Heart left ventricle (tissue), 16 donors: ENCODE data around the gene SERHL2. TPM values are rescaled to one million over a fixed set of nuclear protein-coding genes. Genes with fewer than 3 reads are reported as not detected.

ENCODE experiments used
- ATAC-seq, 4 donors: fragments of 200-7000 bp; cut with Tn5 transposase; one replicate each; pipeline ENCODE4 v1.9.1; 2020 to 2022; ENCODE audit warnings: moderate library complexity in 4 of 4, mild to moderate bottlenecking in 3 of 4, moderate number of reproducible peaks in 1 of 4
- DNase-seq, 5 donors: peaks; one replicate each; pipeline ENCODE4 v3.0.0-alpha.2; 2020
- H3K27ac ChIP-seq, 12 donors: fragments of 200-600 bp; sonication (generic) in 4 of 12; one replicate each; pipeline versions ENCODE4 v1.5.0 to v1.8.0; 2016 to 2022; ENCODE audit warnings: mild to moderate bottlenecking in 2 of 12
- H3K27me3 ChIP-seq, 9 donors: fragments of 200-600 bp; sonication (generic) in 2 of 9; one replicate each; pipeline versions ENCODE4 v1.5.1 to v1.8.0; 2016 to 2022; ENCODE audit warnings: mild to moderate bottlenecking in 3 of 9
- H3K36me3 ChIP-seq, 9 donors: fragments of 200-600 bp; sonication (generic) in 2 of 9; one replicate each; pipeline versions ENCODE4 v1.5.0 to v1.8.0; 2018 to 2022; ENCODE audit warnings: mild to moderate bottlenecking in 2 of 9
- H3K4me1 ChIP-seq, 12 donors: fragments of 200-600 bp; sonication (generic) in 4 of 12; one replicate each; pipeline versions ENCODE4 v1.5.0 to v1.8.0; 2016 to 2022; ENCODE audit warnings: mild to moderate bottlenecking in 3 of 12
- H3K4me3 ChIP-seq, 12 donors: fragments of 200-600 bp; sonication (generic) in 4 of 12; one replicate each; pipeline versions ENCODE4 v1.5.0 to v1.8.0; 2017 to 2022; ENCODE audit warnings: mild to moderate bottlenecking in 9 of 12, moderate library complexity in 4 of 12
- H3K9me3 ChIP-seq, 12 donors: fragments of 200-600 bp; sonication (generic) in 4 of 12; one replicate each; pipeline versions ENCODE4 v1.5.0 to v1.8.0; 2016 to 2022; ENCODE audit warnings: mild to moderate bottlenecking in 1 of 12
- CTCF ChIP-seq, 12 donors: fragments of 200-600 bp; sonication (generic) in 4 of 12; IDR thresholded peaks; one replicate each; pipeline versions ENCODE4 v1.5.0 to v1.8.0; 2018 to 2022; ENCODE audit warnings: antibody characterized with exemption in 12 of 12, mild to moderate bottlenecking in 5 of 12
- POLR2A ChIP-seq, 2 donors: fragments of 450-650 bp; IDR thresholded peaks; one replicate each; pipeline ENCODE4 v1.6.1; 2017; ENCODE audit warnings: antibody characterized with exemption in 2 of 2, mild to moderate bottlenecking in 2 of 2, moderate library complexity in 2 of 2
- WGBS, 4 donors: extraction: QIAGEN DNeasy Blood & Tissue Kit in 2 of 4; methylation state at CpG; one replicate each; pipeline versions ENCODE4 v1.1.5 to v1.1.7; 2013 to 2018; 5-methylcytosine and 5-hydroxymethylcytosine counted together
- intact Hi-C, 10 donors: fragments of 100-400 bp; cut with DNase I; formaldehyde crosslinking; loops; one replicate each; pipeline versions ENCODE4 v1.11.1 to v1.14.2; 2022
- polyA plus RNA-seq, 2 donors: library from polyadenylated mRNA; stranded (reverse); fragments of 200-250 nt; gene quantifications; one replicate each; pipeline ENCODE4 v1.2.3, GENCODE V29; 2013
- total RNA-seq, 9 donors: library from RNA; depleted of rRNA in 2 of 9; stranded (reverse); fragments of >200 nt in 2 of 9; fragmentation: NEBNext Ultra II Directional in 3 of 9; extraction: Animal tissue kit (Norgen Biotek cat#: 25700) in 3 of 9; gene quantifications; one replicate each; pipeline versions ENCODE4 v1.1.0 to v1.2.4, GENCODE V29; 2016 to 2023
- donor health status: ischemic (EF 13 %, LVEDD 7.1; RV severe dilation, severe dysfunction).
- donor health status: healthy with polysubstance abuse.
- donor health status: DM: no; HTN: yes; CAD: no.
- donor health status: DM: no; HTN: no; CAD: no.
- donor health status: ischemic (EF 25% LVEDD 6.9; RV normal size, moderate dysfunction).
- donor health status: ischemic (EF 25% LVEDD 5.7; RV mildly dilated, moderate dysfunction).
- donor health status: healthy.
- donor health status: DM: yes; HTN: yes; CAD: no.
- donor health status: ischemic (EF 35%, LVEDD 5.7; RV mildly dilated, moderate dysfunction).
- donor health status: nonischemic (EF 11% LVEDD 7.7; RV severe dilation, severe dysfunction).
- donor health status: DM: yes; HTN: yes; CAD: no.
- donor health status: PGD.
- donor health status: ischemic (EF 29% LVEDD 5.4; RV normal size, mild dysfunction).
- donor health status: nonischemic (EF 23%, LVEDD 6.1; RV moderate dilation, normal function).

SERHL2 gene
- total and polyA plus RNA-seq, 11 donors: 0.90 to 5.3 (median 3.4) TPM

- peak overlapping the region in 6 of 12 donors; percentile 46 to 74 (median 70) for H3K27ac ChIP-seq
- H3K27me3 ChIP-seq: no peaks in the 10 kb centered on the region
- H3K36me3 ChIP-seq: peaks cover 0 to 69% (median 52%) of the 10 kb centered on the region in 9 donors
- H3K4me3 ChIP-seq: peak overlapping the region; percentile 54 to 99 (median 82)
- intact Hi-C loops: no loop called here
- TF ChIP-seq CTCF (IDR thresholded peaks at IDR 0.05): no peak
- peak in 1 of 2 donors; percentile 61 for TF ChIP-seq POLR2A (IDR thresholded peaks at IDR 0.05)
- peak; percentile 71 to 88 (median 84) for DNase-seq
- H3K4me1 ChIP-seq: peaks cover 0 to 21% (median 11%) of the 10 kb centered on the region in 12 donors
- ATAC-seq: peak; percentile 59 to 93 (median 89)
- H3K9me3 ChIP-seq: no peaks in the 10 kb centered on the region
- WGBS, 4 donors: 5 to 15% (median 6%) methylated on average over 22 to 64 of the region's 64 CpGs
Observed at GRCh38 chr22:42581762-42582716, 28.3 kb downstream of the SERHL2 start.

GRCh38 chr22:42582987-42583386 lies 29.2 kb downstream of the SERHL2 start:
- intact Hi-C loops: no loop called here
- TF ChIP-seq CTCF (IDR thresholded peaks at IDR 0.05) (no peak), POLR2A (IDR thresholded peaks at IDR 0.05) (no peak)
- H3K4me1 ChIP-seq: peaks cover 0 to 31% (median 11%) of the 10 kb centered on the region in 12 donors
- DNase-seq (no peak), ATAC-seq (no peak)
- no peaks in the 10 kb centered on the region for H3K9me3 ChIP-seq
- 92 to 100% (median 97%) methylated on average over 1 of the region's 1 CpG for WGBS, 4 donors
- H3K4me3 ChIP-seq: no peak overlapping the region
- H3K27me3 ChIP-seq: no peaks in the 10 kb centered on the region
- peaks cover 0 to 70% (median 58%) of the 10 kb centered on the region in 9 donors for H3K36me3 ChIP-seq
- no peak overlapping the region for H3K27ac ChIP-seq

GRCh38 chr22:42584364-42584940 lies 30.7 kb downstream of the SERHL2 start:
- DNase-seq (no peak), ATAC-seq (no peak)
- 85 to 97% (median 91%) methylated on average over 4 of the region's 4 CpGs for WGBS, 4 donors
- intact Hi-C loops: no loop called here
- H3K4me1 ChIP-seq: peaks cover 0 to 34% (median 11%) of the 10 kb centered on the region in 12 donors
- H3K27me3 ChIP-seq: no peaks in the 10 kb centered on the region
- peak overlapping the region in 3 of 12 donors; percentile 1 to 42 (median 24) for H3K27ac ChIP-seq
- peaks cover 0 to 73% (median 65%) of the 10 kb centered on the region in 9 donors for H3K36me3 ChIP-seq
- TF ChIP-seq POLR2A (IDR thresholded peaks at IDR 0.05): no peak
- TF ChIP-seq CTCF (IDR thresholded peaks at IDR 0.05): no peak
- H3K4me3 ChIP-seq: no peak overlapping the region
- no peaks in the 10 kb centered on the region for H3K9me3 ChIP-seq

- ATAC-seq: peak in 1 of 4 donors; percentile 41
- Histone ChIP-seq H3K36me3 (peaks cover 0 to 77% (median 72%) of the 10 kb centered on the region in 9 donors), H3K27me3 (no peaks in the 10 kb centered on the region), H3K9me3 (no peaks in the 10 kb centered on the region), H3K27ac (peak overlapping the region in 5 of 12 donors; percentile 1 to 52 (median 24)), H3K4me1 (peaks cover 0 to 34% (median 11%) of the 10 kb centered on the region in 12 donors), H3K4me3 (no peak overlapping the region)
- intact Hi-C loops: loop anchor here in 1 of 10 donors (5.0 kb wide), 1 partner anchor 68 kb away; the partner anchor contains the start of gene RRP7A
- WGBS, 4 donors: 54 to 72% (median 64%) methylated on average over 8 of the region's 8 CpGs
- TF ChIP-seq POLR2A (IDR thresholded peaks at IDR 0.05) (no peak), CTCF (IDR thresholded peaks at IDR 0.05) (no peak)
- no peak for DNase-seq
Observed at GRCh38 chr22:42585096-42585495, 31.3 kb downstream of the SERHL2 start.
